COLO829 (cell line): ENCODE measurements around the gene ADAMTS2.

Source experiments
- DNase-seq: peaks from one replicate; pipeline ENCODE4 v3.0.0; 2012; ENCODE audit warnings: low spot score

Gene ADAMTS2

DNA sequence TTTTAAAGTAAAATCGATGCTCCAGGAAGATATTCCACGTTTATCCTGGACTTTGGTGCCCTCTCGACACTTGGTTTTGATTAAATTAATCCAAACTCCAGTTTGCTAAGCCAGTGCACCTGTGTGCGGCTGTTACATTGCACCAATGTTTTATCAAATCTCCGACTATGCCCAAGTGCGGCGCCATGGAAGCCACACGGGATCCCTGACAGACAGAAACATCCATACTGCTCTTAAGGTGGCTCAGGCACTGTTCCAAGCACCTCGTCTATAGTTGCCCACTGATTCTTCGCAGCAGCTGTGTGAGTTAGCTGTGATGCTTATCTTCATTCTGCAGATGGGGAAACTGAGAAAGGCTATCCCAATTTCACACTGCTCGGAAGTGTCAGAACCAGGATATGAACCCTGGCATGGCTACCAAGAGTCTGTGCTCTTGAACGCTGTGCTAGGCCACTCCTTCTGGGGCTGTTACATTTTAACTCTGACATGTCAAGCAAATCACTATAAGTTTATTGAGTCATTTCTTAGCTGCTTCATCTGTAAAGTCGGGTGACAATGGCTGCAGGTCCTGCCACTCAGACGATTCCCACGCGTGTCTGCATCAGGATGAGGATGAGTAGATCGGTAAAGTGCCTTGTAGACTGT is 113.0 kb downstream of the ADAMTS2 start:
- DNase-seq, result no peak

DNA sequence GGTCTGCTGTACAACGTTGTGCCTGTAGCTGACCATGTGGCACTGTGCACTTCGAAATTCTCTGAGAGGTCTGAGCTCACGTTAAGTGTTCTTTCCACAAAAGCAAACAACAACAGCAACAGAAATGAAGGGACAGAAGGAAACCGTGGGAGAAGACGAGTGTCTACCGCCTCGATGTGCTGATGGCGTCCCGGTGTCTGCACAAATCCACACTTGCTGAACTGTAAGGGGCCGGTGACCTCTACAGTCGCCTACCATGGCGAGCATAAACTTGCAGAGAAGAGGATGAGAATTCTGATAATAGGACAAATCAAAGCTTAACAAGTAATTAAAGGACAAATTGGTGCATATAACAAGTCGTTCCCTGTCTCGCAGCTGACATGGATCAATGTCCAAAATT is 114.0 kb downstream of the ADAMTS2 start:
- DNase-seq, result no peak

DNA sequence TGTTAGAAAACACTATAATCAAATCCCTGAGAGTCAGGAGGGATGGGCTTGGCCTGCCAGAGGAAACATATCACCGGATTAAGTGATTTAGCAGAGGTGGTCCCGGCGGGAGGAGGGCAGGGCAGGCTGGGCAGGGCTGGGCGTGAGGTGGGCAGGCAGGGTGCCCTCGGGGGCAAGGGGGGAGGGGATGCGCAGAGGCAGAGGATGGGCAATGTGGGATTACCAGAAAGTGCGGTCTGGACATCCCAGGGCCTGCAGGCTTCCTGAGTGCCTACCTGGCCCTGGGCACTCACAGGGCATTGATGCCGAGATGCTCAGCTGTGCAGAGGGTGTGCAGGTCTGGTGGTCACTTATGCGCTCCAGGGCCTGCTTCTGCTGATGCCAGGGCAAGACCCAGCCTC is 115.2 kb downstream of the ADAMTS2 start:
- no peak for DNase-seq

- no peak for DNase-seq
Measured at GRCh38 chr5:179229331-179229831, 115.9 kb downstream of the ADAMTS2 start.

DNA sequence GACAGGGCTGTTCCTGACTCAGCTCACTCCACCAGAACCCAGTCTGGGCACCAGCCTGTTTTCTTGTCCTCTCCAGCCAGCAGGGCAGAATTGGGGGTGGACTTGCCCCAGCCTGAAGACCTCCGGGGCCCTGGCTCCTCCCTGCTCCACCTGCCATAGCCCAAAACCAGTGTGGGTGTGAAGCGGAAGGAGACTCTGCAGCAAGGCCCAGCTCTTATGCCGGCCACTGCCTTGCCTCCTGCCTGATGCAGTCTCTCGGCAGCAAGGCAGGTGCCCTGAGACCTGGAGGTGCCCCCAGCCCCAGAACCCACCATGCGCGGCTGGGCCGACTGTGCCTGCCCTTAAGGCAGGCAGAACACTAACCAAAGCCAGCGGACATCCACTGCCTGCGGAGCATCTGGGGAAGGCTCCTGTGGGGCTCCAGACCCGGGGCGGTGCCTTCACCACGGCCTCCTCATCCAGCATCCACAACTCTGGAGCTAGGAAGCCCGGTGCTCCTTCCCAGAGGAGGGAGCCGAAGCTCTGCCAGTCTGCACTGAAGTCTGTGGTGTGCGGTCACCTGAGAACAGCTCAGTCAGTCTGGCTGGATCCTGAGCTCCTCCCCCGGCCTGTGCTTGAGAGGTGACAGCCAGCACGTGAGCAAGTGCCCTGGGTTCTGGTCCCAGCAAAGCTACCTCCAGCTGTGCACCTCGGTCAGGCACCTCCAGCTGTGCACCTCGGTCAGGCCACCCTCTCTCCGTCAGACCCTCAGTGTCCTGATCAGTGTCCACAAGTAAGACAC is 116.7 kb downstream of the ADAMTS2 start:
- DNase-seq, result no peak

DNA sequence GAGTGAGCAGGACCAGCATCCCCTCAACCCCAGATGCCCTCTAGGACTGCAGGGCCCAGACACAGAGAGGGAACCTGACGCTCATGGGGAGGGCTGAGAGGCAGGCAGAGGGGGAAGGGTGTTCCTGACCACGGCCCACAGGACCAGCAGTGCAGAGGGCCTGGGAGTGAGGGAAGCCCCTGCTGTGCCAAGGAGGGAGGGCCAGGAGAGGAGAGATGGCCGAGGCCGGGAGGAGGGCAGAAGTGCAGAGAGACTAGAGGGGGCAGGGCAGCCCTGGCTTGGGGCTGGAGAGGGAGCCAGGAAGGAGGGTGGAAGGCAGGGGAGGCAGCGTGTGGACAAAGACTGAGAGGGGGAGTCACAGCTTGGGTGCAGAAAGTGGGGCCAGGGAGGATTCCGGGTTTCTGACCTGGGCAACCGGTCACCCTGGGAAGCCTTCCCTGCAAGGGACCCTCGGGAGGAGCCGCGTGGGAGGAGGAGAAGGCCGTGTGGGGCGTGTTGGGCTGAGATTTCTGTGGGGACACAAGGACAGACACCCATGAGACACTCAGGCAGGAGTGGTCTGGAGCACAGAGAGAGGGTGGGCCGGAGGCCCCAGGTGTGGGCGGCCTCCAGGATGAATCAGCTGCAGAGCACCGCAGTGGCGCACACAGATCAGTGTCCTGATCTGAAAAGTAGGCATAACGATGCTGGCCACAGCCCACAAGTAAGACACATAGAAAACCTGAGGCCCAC is 117.5 kb downstream of the ADAMTS2 start:
- DNase-seq, result no peak

DNA sequence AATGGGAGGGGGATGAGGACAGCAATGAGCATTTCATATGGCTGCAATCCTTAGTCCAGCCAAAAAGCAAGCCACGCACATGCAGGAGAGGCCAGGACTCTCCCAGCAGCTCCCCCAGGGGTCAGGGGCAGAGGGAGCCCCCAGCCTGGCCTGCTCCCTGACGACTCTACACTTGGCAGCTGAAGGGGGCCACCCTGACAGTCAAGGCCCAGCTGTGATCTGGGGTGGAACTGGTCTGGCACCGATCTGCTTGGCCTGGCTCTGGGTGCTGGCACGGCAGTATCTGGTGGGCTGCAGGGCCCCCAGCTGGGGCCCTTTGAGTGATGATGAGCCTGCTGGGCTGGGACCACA is 118.1 kb downstream of the ADAMTS2 start:
- no peak for DNase-seq

DNA sequence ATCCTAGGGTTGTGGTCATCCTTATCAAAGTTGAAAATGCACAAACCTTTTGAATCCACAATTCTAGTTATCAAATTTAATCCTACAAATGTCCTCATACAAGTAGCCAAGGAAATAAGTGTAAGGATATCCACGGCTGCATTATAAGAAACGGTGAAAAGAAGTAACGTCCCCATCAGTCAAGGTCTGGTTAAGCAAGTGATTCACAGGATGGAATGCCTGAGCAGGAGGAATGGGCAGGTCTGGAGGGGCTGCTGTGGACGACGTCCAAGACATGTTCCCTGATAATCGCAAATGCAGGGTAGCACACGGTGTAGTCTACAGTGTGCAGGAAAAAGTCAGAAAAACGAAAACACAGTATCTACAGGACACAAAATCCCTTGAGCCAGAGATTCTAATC is 118.6 kb downstream of the ADAMTS2 start:
- no peak for DNase-seq

- DNase-seq, result no peak
Measured at GRCh38 chr5:179225387-179225786, 119.9 kb downstream of the ADAMTS2 start.

DNA sequence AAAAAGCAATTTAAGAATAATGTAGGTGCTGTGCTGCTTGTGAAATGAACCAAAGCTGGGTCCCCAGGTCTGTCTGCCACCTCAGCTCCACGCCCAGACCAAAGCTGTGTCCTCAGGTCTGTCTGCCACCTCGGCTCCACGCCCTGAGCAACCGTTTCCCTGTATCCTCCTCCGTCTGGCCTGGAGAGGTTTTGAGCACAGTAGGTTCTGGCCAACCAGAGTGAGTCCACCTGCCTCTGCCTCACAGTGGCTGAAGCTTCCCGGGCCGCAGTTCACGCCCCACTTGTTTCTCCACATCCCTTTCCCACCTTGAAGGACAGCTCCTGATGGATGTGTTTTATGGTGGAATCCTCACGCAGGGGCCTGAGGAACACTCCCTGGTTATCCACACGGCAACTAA is 120.5 kb downstream of the ADAMTS2 start:
- no peak for DNase-seq

DNA sequence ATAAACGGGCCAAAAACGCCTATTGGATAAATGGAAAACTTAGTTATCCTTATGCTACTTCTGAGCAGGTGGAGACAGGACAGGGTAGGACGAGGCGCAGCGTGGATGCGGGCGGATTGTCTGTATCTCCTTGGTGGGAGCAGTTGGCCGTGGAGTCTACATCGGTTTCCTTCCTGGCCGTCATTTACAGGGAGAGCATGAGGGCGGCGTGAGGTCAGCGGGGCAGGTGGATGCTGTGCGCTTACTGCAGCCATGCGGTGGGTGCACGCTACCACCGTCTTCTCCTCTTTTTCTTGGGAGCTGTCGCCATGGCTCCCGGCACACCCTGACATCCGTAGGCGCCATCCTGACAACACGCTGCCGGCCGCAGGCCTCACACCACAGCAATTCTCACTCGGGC is 121.3 kb downstream of the ADAMTS2 start:
- DNase-seq, result no peak

DNA sequence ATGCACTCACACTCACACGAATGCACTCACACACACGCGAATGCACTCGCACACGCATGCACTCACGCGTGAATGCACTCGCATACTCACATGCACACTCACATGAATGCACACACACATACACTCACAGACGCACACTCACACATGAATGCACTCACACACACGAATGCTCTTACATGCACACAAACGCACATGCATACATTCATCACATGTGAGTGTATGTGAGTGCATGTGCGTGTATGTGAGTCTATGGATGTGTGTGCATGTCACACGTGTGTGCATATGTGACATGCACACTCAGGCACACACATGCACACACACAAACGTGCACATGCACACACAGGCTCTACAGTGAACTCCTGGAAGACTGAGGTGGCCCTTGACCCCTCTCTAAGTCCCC is 121.7 kb downstream of the ADAMTS2 start:
- no peak for DNase-seq

GRCh38 chr5:179222246-179223017 is 122.8 kb downstream of the ADAMTS2 start:
- DNase-seq, result no peak

GRCh38 chr5:179221877-179222220 is 123.4 kb downstream of the ADAMTS2 start:
- no peak for DNase-seq

DNA sequence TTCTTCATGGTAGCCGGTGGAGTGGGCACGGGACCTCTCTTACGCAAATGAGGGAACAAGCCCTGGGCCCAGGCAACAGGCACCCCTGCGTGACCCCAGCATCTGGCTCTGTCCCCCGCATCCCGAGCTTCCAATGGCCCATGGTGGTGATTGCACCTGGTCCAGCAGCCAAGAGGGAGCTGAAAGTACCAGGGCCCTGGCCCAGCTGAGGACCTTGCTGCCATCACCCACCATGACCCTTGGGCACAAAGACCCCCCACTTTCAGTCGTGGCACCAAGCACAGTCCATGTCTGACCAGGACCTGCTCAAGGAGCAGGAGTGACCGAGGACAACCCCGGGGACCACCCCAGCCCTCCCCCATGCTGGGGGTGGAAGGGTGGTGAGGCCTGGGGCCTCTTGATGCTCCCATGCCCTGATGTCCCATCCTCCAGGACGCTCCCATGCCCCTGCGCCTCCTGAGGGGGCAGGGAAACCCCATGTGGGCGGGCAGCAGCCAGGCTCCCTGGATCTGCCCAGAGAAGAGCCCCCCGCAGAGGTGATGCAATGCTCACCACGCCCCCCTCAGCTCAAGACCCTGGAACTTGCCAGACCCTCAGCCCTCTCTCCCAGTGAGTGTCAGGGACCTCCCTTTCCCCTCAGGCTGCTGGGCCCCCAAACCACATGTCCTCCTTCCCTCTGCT is 123.9 kb downstream of the ADAMTS2 start:
- DNase-seq, result no peak

GRCh38 chr5:179220716-179221115 is 124.5 kb downstream of the ADAMTS2 start:
- no peak for DNase-seq

DNA sequence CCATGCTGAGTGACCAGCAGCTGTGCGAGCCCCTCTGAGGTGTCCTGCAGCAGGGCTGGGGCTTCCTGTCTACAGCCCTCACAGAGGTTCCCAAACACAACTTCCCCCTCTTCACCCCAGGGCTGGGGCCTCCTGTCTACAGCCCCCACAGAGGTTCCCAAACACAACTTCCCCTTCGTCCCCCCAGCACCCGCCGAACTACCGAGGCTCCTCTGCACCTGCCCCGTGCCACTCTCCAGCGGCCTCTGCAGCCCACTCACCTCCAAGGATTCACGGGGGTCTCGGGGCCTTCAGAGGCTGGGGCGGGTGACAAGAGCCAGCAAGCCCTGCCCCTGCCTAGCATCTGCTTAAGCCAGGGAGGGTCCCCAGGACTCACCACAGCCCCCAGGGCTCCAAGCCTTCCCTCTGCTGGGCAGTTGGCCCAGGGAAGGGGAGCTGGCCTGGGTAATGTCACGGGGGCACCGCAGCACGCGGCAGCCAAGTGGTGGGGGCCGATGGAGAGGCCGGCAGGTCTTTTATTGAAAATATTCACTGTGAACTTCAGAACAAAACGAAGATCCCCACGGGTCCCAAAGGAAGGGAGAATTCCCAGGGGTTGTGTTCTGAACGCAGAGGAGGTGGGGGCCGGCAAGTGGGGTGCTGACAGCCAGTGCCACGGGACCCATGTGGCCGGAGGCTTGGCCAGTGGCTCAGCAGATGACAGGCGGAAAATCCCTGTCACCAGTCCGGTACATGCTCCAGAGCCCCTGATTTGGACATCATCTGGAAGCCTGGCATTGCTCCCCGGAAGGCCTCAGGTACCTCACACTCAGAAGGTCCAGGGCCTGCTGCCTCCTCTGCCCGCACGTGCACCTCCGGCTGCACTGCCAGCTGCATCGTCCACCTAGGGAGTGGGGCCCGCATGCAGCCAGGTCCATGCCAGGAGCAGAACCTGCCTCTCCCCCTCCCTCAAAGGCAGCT is 125.3 kb downstream of the ADAMTS2 start:
- DNase-seq, result no peak

- no peak for DNase-seq
Measured at GRCh38 chr5:179218943-179219330, 126.3 kb downstream of the ADAMTS2 start.

GRCh38 chr5:179217956-179218942 is 127.0 kb downstream of the ADAMTS2 start:
- no peak for DNase-seq
